ENCODE data around the gene SWT1. TPM values are rescaled to one million over a fixed set of nuclear protein-coding genes. Genes with fewer than 3 reads are reported as not detected.

The SWT1 gene
- total RNA-seq, 1 experiment from 2014 or later, result 2.7 TPM

GRCh38 chr1:185325413-185325812, 168.4 kb downstream of the SWT1 start:
- no peaks in the 10 kb centered on the region for H3K27me3 ChIP-seq (replicated peaks; ENCODE audit: control insufficient read depth, insufficient read depth, low read length)
- Mint-ChIP-seq H3K36me3 (ENCODE audit: insufficient read depth, unreplicated experiment) (no peaks in the 10 kb centered on the region), H3K9me3 (ENCODE audit: unreplicated experiment) (peaks cover 10% of the 10 kb centered on the region), H3K4me3 (ENCODE audit: unreplicated experiment) (no peak overlapping the region), H3K27ac (ENCODE audit: unreplicated experiment) (no peak overlapping the region), H3K4me1 (ENCODE audit: low read depth, unreplicated experiment) (peaks cover 13% of the 10 kb centered on the region), H3K27me3 (ENCODE audit: insufficient read depth, unreplicated experiment) (no peaks in the 10 kb centered on the region)
- H3K36me3 ChIP-seq (ENCODE audit: control insufficient read depth, insufficient read depth, low read length), result no peaks in the 10 kb centered on the region
- BruUV-seq (replicated peaks), result no TSS peak
- H3K4me3 ChIP-seq (ENCODE audit: low read depth, low read length), result no peak overlapping the region
- DNase-seq, result no peak
- POLR2A ChIA-PET, result no interaction called here
- H3K4me1 ChIP-seq, result peaks cover 7% of the 10 kb centered on the region; the same call in 1 of the 2 replicates
- 0 out of 2 replicates have a peak, but pooled peaks cover 4% of the 10 kb centered on the region for H3K9me3 ChIP-seq
- intact Hi-C loops (cut with micrococcal nuclease; ENCODE audit: unreplicated experiment), result no loop called here
- TF ChIP-seq CTCF (IDR thresholded peaks at IDR 0.05; ENCODE audit: insufficient read depth in 1 of 2, low read depth in 1 of 2, low read length in 1 of 2, severe bottlenecking in 1 of 2, unreplicated experiment in 1 of 2), result no peak
- CTCF ChIA-PET, result interaction anchor here (0.7 kb wide), 1 partner anchor 15 kb away, joined by 5 read pairs; no protein-coding TSS in a partner anchor

- H3K27me3 Mint-ChIP-seq (ENCODE audit: insufficient read depth, unreplicated experiment), result no peaks in the 10 kb centered on the region
- DNase-seq, result no peak
These were observed 171.3 kb downstream of the SWT1 start for GRCh38 chr1:185328255-185328654.

GRCh38 chr1:185334182-185334581, 177.2 kb downstream of the SWT1 start:
- H3K4me1 ChIP-seq, result no peaks in the 10 kb centered on the region
- H3K36me3 Mint-ChIP-seq (ENCODE audit: insufficient read depth, unreplicated experiment), result no peaks in the 10 kb centered on the region
- H3K9me3 ChIP-seq, result no peaks in the 10 kb centered on the region
- H3K27me3 Mint-ChIP-seq (ENCODE audit: insufficient read depth, unreplicated experiment), result no peaks in the 10 kb centered on the region
- no peaks in the 10 kb centered on the region for H3K36me3 ChIP-seq (ENCODE audit: control insufficient read depth, insufficient read depth, low read length)
- CTCF ChIA-PET, result no interaction called here
- TF ChIP-seq CTCF (IDR thresholded peaks at IDR 0.05; ENCODE audit: insufficient read depth in 1 of 2, low read depth in 1 of 2, low read length in 1 of 2, severe bottlenecking in 1 of 2, unreplicated experiment in 1 of 2), result no peak
- intact Hi-C loops (cut with micrococcal nuclease; ENCODE audit: unreplicated experiment), result no loop called here
- no peak overlapping the region for H3K4me3 Mint-ChIP-seq (ENCODE audit: unreplicated experiment)
- no peaks in the 10 kb centered on the region for H3K9me3 Mint-ChIP-seq (ENCODE audit: unreplicated experiment)
- H3K4me1 Mint-ChIP-seq (ENCODE audit: low read depth, unreplicated experiment), result no peaks in the 10 kb centered on the region
- POLR2A ChIA-PET, result no interaction called here
- H3K27ac Mint-ChIP-seq (ENCODE audit: unreplicated experiment), result no peak overlapping the region
- no peaks in the 10 kb centered on the region for H3K27me3 ChIP-seq (replicated peaks; ENCODE audit: control insufficient read depth, insufficient read depth, low read length)
- H3K4me3 ChIP-seq (ENCODE audit: low read depth, low read length), result no peak overlapping the region
- BruUV-seq (replicated peaks), result no TSS peak
- DNase-seq, result no peak

More at GRCh38 chr1:185328255-185328654, 171.3 kb downstream of the SWT1 start:
- no peaks in the 10 kb centered on the region for H3K36me3 Mint-ChIP-seq (ENCODE audit: insufficient read depth, unreplicated experiment)
- Histone ChIP-seq H3K4me3 (ENCODE audit: low read depth, low read length) (no peak overlapping the region), H3K9me3 (0 out of 2 replicates have a peak, but pooled peaks cover 4% of the 10 kb centered on the region), H3K4me1 (peaks cover 7% of the 10 kb centered on the region; the same call in 1 of the 2 replicates), H3K27me3 (replicated peaks; ENCODE audit: control insufficient read depth, insufficient read depth, low read length) (no peaks in the 10 kb centered on the region), H3K36me3 (ENCODE audit: control insufficient read depth, insufficient read depth, low read length) (no peaks in the 10 kb centered on the region)
- peaks cover 13% of the 10 kb centered on the region for H3K4me1 Mint-ChIP-seq (ENCODE audit: low read depth, unreplicated experiment)
- H3K9me3 Mint-ChIP-seq (ENCODE audit: unreplicated experiment), result peaks cover 10% of the 10 kb centered on the region
- H3K27ac Mint-ChIP-seq (ENCODE audit: unreplicated experiment), result no peak overlapping the region
- POLR2A ChIA-PET, result no interaction called here
- no peak for TF ChIP-seq CTCF (IDR thresholded peaks at IDR 0.05; ENCODE audit: insufficient read depth in 1 of 2, low read depth in 1 of 2, low read length in 1 of 2, severe bottlenecking in 1 of 2, unreplicated experiment in 1 of 2)
- no TSS peak for BruUV-seq (replicated peaks)
- intact Hi-C loops (cut with micrococcal nuclease; ENCODE audit: unreplicated experiment), result no loop called here
- no peak overlapping the region for H3K4me3 Mint-ChIP-seq (ENCODE audit: unreplicated experiment)
- CTCF ChIA-PET, result no interaction called here

All from Caco-2 (cell line).